Right lung (tissue), 5 donors: ENCODE measurements around the gene SLC8B1. TPM values are rescaled to one million over a fixed set of nuclear protein-coding genes. Genes with fewer than 3 reads are reported as not detected.

ENCODE experiments used
- DNase-seq, 2 donors: peaks; one replicate each; pipeline ENCODE4 v3.0.0-alpha.2; 2013
- polyA plus RNA-seq, 5 donors: library from polyadenylated mRNA; unstranded; fragments of 120-200 nt; gene quantifications; one replicate each; pipeline versions ENCODE4 v1.2.1 to v1.2.3, GENCODE V29; 2013; ENCODE audit warnings: inconsistent platforms in 1 of 5, low replicate concordance in 1 of 5; ENCODE audit not compliant: insufficient read length in 5 of 5, insufficient read depth in 1 of 5

SLC8B1 gene
- polyA plus RNA-seq, 5 donors = 10.5 to 16.8 (median 14.5) TPM

- no peak for DNase-seq
Observed at GRCh38 chr12:113295886-113296556, 38.9 kb downstream of the SLC8B1 start.

DNA sequence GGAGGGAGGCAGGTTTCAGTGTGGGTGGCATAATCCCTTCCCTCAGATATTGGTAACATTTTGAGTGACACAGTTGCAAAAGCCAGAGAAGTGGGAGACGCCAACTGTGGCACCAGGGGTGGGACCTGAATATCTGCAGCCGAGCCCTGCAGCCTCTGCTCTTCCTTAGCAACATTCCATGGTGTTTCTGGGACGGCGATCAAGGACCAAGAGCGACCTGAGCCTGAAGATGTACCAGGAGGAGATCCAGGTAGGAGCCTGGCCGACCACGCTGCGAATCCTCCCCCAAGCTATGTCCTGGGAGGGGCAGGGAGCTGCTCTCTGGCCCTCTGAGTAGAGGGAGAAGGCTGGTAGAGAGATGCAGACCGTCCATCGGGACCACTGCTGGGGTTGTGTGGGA lies 41.8 kb downstream of the SLC8B1 start:
- DNase-seq = no peak

GRCh38 chr12:113292547-113292946 lies 42.4 kb downstream of the SLC8B1 start:
- DNase-seq = no peak

DNA sequence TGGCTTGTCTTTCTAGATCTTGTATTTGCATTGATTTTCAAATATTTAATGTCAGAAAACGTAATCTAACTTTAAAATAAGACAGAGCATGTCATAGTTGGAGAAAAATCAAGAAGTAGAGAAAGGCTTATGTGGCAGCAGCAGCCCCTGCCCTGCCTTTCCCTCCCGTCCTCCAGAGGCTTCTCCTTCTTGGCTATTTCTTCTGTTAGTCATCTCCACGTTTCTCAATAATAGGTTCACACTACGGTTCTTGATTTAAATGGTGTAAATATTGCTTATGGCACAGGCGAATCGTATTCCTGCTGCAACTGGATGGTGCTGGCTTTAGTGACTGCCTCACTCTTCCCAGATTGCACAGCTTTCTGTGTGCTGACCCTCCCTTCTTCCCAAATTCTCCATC lies 42.8 kb downstream of the SLC8B1 start:
- DNase-seq = no peak

DNA sequence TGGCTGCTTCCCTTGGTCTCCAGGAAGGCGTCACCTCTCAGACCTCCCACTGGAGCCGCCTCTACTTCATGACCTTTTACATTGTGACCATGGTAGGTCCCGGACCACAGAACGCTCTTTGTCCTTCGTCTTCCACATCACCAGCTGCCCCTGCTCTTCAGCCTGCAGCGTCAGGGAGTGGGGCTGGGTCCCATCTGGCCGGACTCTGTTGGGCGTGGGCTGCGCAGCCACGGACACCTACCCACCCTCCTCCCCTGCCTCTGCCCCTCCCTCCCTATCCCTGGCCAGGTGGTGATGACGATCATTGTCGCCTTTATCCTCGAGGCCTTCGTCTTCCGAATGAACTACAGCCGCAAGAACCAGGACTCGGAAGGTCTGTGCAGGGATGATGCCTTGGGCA lies 43.3 kb downstream of the SLC8B1 start:
- DNase-seq = no peak

- no peak for DNase-seq
Observed at GRCh38 chr12:113290506-113290905, 44.4 kb downstream of the SLC8B1 start.

DNA sequence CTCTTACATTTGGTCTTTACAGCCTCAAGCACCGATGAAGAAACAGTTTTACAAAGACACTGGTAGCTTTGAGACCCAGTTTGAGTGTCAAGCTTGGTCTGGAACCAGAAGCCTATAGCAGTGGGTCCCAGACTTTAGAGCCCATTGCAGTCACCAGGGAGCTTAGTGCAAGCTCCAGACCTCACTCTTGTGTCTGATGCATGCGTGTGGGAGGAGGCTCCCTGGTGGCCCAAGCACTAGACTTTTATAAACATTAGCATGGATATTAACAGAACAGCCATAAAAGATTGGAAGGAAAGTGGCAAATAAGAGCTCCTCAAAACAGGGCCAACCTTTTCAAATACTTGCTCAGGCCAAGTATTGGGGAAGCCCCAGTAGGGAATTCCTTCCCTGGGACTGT lies 45.5 kb downstream of the SLC8B1 start:
- no peak for DNase-seq

GRCh38 chr12:113287899-113288282 lies 47.0 kb downstream of the SLC8B1 start:
- DNase-seq = no peak

DNA sequence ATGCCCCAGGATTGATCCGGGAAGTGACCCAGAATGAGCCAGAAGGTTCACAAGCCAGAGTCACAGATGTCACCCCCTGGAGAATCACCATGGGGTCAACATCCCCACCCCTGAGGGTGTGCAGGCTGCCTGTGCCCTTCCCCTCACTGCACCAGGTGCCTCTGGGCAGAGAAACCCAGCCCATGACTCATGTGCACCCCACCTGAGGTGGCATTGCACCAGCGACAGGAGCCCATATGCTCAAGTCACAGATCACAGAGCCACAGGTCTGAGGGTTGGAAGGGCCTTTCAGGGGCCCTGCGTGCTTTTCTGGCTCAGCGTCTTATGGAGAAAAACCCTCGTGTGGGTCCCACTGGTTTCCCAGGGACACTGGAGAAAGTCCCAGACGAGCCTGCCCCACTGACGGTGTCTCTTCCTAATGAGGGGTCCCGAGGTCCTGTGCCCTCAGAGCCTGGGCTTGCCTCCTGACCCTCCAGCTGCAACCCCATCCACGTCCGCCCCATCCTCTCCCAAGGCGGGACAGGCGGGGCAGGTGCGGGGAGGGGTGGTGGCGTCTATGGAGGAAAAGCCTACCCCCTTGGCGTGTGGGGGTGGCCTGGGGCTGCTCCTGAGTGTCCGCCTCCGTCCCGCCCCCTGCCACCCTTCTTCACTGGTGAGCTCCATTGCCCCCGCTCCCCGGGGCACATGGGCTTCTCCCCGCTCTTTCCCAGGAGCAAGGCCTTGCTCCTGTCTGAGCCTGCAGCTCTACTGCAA lies 47.6 kb downstream of the SLC8B1 start:
- DNase-seq = no peak

DNA sequence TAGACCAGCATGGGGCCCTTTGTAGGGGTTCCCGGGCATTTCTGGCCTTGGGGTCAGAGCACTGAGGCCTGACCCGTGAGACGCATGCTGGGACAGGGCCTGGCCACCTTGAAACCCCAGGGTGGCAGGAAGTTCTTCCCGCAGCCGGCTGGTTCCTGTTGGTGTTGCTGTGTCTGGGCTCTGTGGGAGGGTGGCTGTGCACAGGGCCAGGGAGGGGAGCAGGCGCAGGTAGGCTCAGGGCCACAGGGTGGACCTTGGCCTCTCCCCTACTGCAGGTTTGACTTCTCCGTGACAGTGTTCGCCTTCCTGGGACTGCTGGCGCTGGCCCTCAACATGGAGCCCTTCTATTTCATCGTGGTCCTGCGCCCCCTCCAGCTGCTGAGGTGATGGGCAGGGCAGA lies 48.2 kb downstream of the SLC8B1 start:
- no peak for DNase-seq

GRCh38 chr12:113285679-113286610 lies 49.0 kb downstream of the SLC8B1 start:
- DNase-seq = no peak

DNA sequence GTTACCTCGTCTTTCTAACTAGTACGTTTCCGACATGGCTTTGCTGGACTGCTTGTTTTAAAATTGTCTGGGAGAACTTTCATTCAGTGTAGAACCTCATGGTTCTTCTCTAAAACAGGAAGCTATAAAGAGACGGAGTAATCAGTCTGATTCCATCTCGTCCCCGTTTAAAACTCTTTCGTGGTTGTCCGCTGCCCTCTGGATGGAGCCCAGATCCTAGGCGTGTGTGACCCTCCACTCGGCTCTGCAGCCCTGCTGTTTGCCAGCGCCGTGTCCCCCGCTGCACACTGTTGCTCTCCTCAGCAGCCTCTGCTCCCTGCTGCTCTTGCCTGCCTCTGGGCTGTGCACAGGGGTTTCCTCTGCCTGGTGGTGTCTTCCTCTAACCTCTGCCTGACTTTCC lies 50.2 kb downstream of the SLC8B1 start:
- DNase-seq = no peak

DNA sequence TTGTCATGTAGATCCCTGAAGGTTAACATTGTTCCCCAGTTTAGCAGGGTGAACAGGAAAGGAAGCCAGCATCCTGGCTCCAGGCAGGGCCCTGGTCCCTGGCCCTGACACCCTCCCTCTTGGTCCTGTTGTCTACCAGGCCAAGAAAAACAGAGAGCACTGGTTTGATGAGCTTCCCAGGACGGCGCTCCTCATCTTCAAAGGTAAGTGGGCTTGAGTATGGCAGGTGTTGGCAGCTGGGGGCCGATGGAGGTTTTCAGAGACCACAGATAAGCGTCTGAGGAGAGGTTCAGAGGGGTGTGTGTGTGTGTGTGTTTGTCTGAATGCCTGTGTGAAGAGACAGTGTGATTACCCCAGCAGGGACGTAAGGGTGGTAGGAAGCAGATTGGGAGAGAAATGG lies 56.3 kb downstream of the SLC8B1 start:
- no peak for DNase-seq

DNA sequence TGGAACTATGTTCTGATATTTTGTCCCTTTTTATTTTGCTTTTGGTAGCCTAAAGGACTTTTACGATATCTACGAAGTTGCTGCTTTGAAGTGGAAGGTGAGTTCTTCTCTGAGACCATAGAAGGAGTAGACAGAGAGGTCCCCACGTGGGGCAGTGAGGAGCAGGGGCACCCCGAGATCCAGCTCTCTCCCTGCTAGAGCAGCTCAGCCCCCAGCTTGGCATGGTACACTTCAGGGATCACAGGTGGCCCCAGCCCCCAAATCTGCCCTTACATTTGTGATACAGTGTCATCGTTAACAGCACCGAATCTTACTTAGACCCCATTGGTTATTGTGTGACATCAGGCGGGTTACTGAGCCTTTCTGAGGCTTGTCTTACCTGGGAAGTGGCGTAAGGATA lies 56.8 kb downstream of the SLC8B1 start:
- no peak for DNase-seq

GRCh38 chr12:113277511-113277910 lies 57.4 kb downstream of the SLC8B1 start:
- DNase-seq = no peak

- DNase-seq = no peak
Observed at GRCh38 chr12:113276946-113277500, 57.9 kb downstream of the SLC8B1 start.

DNA sequence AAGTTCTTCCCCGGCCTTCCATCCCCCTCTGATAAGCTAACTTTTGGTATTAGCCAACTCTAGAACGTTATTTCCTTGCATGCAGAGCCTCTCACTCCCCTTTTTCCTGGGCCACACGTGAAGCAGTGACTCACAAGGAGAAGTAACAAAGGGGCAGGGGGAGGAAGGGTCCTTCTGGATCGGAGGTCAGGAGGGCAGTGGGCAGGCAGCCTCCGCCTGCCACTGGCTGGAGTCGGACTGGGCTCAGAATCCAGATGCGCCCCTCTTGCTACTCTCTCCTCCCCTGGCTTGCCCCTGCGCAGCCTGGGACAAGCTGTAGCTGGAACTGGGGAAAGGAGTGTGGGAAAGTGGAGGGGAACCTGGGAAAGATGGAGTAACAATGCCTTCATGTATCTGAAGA lies 58.6 kb downstream of the SLC8B1 start:
- DNase-seq = no peak

DNA sequence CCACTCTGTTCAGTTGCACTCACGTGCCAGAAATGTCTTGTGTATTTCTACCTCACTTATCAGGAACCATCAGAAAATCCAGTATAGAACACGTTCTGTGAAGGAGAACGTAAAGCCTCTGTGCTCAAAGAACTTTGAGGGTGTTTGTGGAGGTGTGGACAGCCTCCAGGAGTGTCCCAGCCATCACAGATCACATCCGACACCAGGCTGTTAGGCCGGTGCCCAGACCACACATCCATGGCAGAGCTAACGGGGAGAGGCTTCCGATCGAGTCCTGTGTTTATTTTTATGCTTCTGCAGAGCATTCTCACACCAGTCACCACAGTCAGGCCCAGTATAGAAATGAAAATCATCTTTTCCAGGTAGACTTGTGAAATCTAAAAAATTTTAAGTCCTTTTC lies 60.1 kb downstream of the SLC8B1 start:
- DNase-seq = no peak

DNA sequence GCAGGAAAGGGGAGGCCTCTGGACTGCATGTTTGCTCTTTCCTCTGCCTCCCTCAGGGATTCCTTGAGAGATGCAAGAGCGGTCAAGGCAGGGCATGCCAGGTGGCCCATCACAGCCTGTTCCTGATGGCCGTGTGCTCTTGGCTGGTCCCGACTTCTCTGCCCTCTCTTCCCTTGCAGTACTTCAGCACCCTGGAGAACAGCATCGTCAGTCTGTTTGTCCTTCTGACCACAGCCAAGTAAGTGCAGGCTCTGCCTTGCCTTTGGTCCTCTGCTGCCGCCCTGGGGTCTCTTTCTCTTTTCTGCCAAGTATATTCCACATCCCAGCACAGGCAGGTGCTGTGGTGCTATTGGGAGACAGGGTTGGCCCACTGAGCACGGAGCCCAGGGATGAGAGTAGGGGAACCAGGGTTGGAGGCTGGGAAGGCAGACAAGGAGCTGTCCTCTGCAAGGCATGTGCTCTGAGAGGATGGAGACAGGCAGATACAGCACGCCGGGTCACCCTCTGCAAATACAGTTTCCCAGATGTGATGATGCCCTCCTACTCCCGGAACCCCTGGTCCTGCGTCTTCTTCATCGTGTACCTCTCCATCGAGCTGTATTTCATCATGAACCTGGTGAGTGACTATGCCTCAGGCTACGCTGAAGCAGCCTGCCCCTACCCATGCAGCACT lies 61.7 kb downstream of the SLC8B1 start:
- DNase-seq = no peak

DNA sequence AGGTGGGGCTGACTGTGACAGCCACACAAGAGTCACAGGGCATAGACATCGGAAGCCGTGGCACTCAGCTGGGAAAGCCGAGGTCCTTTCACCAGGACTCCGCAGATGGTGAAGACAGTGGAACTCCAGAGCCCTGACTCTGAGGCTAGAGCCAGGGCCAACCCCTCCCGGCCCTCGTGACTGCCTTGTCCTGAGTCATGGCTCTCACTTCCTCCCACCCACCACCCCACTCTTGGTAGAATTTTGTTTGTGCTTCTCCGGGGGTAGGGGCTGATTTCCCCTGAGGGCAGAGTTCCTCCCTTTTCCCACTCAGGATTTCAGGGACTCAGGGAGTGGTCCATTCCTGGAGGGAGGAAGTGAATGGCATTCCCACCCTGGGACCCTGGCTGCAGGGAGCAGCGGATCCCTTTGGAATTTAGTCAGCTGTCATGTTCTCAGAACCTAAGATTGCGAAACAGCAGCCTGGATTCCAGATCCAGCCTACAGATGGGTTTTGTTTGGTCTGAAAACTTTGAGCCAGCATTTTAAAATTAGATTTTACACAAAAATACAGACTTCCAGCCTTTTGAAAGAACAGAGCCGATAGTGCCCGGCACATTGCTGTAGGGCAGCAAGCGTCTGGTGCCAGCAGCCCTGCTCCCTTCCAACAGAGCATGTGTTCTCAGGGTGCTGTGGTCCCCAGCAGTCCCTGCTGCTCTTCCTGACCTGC lies 62.9 kb downstream of the SLC8B1 start:
- DNase-seq = peak; percentile 74 to 75

GRCh38 chr12:113271466-113271852 lies 63.5 kb downstream of the SLC8B1 start:
- no peak for DNase-seq
